ENCODE data around the gene ACSL1.
A peak's percentile ranks its signal among the peaks of the same experiment; 100 is the strongest.
"Not testable (repeated sequence)": the region's sequence is repeated elsewhere in the genome, so short reads cannot be mapped to it uniquely, and the experiment has no call there.

The ACSL1 gene

GRCh38 chr4:184839075-184839399, 13.3 kb upstream of the ACSL1 start:
- DNase-seq, result not testable (repeated sequence)

DNA sequence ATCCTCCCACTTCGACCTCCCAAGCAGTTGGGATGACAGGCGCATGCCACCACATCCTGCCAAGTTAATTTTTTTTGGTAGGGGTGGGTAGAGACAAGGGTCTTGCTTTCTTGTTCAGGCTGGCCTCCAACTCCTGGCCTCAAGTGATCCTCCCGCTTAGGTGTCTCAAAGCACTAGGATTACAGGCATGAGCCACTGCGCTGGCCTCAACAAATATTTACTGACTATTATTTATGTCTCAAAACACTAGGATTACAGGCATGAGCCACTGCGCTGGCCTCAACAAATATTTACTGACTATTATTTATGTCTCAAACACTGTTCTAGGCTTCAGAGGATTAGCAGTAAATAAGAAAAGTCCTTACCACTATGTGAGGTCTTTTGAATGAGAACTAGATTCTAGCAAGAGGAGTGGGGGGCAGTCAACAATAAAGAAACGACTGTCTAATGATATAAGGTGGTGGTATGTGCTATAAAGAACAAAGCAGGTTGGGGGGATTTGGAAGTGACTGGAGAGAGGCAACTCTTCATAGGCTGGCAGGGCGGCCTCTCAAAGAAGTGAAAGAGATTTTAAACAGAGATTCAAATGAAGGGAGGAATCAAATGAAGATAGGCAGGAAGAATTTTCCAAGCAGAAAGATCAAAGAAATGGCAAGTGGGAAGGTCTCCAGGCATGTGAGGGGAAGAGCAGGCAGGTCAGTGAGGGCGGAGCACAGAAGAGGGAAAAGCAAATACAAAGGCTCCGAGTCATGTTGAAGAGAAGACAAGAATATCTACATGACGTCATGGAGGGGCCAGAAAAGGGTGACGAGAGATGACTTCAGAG, 12.7 kb upstream of the ACSL1 start:
- no peak for DNase-seq

GRCh38 chr4:184836613-184837012, 10.8 kb upstream of the ACSL1 start:
- DNase-seq, result no peak

DNA sequence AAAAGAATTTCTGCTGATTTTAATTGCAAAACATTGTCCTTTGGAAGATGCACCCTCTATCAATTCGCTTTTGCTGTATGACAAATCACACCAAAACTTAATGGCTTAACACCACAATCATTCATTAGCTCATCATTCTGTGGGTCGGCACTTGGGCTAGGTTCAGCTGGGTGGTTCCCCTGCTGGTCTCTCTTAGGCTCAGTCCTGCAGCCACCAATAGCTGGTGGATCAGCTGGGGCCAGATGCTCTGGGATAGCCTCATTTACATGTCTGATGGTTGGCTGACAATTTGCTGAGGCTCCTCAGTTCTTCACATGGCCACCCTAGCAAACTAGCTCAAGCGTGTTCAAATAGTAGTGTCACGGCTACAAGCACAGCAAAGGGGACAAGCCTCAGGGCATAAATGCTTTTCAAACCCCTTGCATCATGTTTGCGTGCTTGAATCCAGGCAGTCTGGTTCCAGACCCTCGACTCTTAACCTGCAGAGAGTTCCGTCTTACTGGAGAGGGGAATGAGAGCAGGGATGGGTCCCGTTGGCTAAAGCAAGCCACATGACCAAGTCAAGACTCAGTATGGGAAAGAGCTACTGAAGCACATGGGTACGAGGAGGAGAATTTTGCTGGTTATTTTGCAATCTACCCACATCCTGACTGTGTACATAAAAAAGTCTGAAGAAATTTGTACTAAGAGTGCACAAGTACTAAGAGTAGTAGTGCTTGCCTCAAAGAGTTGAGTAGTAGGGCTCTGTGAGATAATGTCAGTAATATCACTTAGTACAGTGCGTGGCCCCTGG, 7.5 kb upstream of the ACSL1 start:
- no peak for DNase-seq

DNA sequence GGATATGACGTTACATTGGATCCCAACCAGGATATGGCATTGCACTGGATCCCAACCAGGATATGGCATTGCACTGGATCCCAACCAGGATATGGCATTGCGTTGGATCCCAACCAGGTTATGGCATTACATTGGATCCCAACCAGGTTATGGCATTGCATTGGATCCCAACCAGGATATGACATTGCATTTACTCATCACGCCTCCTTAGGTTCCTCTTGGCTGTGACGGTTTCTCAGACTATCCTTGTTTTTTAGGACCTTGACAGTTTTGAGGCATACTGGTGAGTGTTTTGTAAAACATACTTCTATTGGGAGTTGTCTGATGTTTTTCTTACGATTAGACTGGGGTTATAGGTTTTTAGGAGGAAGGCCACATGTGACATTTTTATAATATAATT, 5.4 kb upstream of the ACSL1 start:
- no peak for DNase-seq

DNA sequence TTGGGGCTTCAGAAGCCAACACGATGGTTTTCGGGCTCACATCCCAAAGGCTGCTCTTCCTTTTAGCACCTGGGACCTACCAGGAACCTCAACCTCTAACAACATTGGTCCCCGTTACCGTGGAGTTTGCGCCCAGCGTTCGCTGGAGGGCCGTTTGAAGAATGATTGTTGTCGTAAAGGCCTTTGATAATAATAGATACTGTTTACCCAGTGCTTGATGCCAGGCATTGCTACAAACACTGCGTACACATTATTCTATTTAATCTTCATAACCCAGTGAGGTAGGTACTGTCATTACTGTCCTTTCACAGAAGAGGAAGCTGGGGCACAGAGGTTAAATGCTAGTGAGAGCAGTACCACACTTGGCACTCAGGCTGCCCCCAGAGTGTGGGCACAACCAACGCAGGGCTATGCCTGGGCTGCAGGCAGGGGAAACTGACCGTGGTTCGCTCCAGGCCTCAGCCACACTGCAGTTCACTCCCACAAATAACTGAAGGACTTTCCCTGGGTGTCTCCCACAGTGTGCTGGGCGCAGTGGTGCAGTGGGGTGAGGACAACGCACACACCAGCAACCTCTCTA, 1.0 kb upstream of the ACSL1 start:
- DNase-seq, result no peak

DNA sequence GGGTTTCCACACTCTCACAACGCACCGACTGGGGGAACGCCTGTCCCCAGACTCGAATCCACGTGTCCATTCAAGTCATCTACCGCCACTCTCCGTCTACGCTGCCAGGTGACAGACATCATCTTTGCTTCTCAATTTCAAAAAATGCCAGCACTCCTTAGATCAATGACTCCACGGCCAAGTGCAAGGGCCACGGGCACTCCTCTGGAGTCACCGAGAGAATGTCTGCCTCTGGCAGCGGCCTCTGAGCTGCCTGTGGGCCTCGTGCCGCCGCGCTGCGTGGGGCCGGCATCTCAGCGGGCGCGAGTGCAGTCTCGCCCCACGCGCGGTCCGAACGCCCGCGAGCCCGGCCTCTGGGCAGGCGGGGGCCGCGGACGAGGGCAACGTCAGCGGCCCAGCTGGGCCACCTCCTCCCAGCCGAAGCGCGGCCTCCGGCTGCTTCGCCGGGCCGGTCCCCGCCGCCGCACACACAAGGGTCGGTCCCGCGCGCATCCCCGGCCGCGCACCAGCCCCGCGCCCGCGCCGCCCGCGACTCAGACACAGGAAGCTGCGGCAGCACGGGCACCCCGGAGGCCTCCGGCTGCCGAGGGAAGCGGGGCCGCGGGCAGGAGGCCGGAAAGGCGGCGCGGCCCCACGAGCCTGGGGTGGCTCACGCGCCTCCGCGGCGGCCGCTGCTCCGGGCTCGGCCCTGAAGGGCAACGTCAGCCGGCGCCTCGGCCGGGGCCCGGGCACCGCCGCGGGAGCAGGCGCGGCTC, 450 bp downstream of the ACSL1 start:
- DNase-seq, result peak; percentile 56

DNA sequence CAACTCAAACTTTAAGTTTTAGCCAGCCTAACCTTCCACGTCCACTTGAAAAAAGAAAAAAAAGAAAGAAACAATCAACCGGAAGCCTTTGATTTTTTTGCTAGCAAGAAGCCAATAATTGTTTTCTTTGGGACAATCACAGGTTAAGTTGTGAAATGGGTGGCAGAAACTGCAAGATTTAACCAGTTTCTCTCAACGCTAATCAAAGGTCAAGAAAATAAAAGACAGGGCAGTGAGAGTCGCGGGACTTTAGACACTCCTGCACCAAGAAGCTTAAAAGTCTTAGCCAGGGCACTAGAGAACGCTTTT, 1.0 kb downstream of the ACSL1 start:
- peak; percentile 14 for DNase-seq

DNA sequence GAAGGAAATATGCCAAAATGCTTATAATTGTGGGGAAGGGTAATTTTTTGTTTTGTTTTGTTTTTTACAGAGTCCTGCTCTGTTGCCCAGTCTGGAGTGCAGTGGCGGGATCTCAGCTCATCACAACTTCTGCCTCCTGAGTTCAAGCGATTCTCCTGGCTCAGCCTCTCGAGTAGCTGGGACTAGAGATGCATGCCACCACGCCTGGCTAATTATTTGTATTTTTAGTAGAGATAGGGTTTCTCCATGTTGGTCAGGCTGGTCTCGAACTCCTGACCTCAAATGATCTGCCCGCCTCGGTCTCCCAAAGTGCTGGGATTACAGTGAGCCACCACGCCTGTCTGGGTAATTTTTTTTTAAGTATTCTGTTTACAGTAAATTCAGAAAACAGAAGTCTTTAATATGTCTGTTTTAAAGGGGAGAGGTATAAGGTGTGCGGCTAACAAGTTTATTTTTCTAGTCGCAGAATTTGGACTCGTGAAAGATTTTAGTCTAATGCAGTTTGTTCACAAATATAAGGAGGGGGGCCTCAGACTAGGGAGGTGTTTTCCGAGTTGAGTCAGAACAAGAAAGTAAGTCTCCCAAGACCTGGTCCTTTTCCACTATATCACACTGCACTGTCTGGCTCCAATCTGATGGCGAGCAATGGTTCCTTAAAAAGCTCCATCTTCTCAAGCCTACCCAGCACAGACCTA, 1.5 kb downstream of the ACSL1 start:
- DNase-seq, result peak; percentile 30

DNA sequence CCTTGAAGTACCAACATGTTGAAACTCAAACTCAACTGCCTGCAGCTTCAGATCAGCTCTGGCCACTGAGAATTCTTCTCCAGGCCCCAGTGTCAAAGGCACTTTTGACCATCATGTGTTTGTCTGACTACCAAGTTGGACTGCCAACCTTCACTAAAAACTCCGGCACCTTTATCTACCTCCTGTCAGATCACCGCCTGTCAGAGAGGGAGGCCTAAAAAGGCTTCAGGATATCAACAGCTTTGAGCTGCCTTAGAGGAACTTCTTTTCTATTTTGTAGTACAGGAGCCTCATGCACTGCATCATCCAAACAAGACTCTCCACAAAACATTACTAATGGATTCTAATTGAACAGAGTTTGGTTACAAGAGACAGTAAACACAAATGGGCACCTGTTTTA, 2.8 kb downstream of the ACSL1 start:
- DNase-seq, result no peak

GRCh38 chr4:184822356-184822755, 3.4 kb downstream of the ACSL1 start:
- no peak for DNase-seq

DNA sequence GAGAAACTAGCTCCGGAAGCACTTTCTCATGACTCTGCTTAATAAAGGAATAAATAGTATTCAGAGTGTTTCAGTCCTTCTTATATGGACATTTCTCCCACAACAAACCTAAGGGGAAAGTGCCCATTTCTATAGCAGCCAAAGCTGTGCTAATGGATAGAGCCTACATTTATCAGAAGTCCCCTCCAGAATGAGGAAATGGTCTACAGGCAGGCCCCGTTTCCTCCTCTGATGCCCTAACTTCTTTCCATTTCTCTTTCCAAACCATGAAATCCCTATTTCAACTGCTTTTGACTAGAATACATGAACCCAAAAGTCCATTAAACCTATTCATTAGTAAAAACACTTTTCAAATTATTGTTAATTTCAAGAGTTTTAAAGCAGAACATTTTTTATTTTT, 4.5 kb downstream of the ACSL1 start:
- DNase-seq, result no peak

- no peak for DNase-seq
Measured at GRCh38 chr4:184819786-184820185, 6.0 kb downstream of the ACSL1 start.

GRCh38 chr4:184818216-184818564, 7.6 kb downstream of the ACSL1 start:
- no peak for DNase-seq

- DNase-seq, result no peak
Measured at GRCh38 chr4:184817494-184818215, 8.1 kb downstream of the ACSL1 start.

- DNase-seq, result no peak
Measured at GRCh38 chr4:184816962-184817361, 8.8 kb downstream of the ACSL1 start.

DNA sequence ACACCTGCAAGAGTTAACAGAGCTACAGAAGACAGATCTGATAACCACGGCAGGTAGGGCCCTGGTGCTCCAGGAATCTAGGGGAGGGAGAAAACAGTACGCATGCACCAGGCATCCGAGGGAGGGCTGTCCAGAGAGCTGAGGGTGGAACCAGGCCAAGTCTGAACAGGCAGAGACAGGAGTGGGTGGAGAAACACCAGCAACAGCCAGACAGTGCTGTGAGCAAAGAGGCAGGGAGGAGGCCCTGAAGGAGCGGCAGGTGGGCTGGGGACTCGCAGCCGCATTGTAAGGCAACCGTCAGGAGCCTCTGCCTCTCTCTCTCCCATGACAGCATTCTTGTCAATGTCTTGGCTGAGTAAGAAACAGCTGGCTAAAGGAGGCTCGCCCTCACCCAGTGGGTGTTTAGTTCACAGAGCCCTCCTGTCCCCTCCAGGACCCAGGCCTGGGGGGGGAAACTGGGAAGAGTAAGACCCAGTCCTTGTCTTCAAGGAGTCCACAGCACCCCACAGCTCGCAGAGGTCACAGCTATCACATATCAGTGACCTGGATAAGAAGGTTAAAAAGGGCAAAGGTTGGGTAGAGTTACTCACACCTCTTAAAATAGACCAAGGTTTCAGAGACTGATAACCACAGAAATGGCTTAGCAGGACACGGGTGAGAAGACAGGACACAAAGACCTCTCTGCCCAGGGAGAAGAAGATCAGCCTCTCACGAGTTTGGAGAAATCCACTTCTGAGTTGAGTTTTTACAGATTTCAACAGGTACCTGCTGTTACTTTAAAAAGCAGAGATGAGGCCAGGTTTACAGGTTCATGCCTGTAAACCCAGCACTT, 10.5 kb downstream of the ACSL1 start:
- DNase-seq, result no peak

DNA sequence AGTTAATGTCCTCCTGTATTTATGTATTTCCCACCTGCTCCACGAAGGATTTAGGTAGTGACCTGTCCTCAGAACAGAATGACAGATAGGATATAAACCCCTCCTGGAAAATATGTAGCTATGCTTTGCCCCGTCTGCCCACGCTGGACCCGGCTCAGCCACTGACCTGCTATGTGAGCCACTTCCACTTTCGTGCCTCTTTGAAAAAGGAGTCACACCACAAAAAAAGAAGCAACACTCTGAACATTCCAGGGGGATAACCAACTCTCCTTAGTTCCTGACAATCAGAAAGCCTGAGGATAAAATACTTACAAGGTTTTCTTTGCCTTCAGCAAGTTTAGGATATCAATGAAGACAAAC, 11.1 kb downstream of the ACSL1 start:
- no peak for DNase-seq

DNA sequence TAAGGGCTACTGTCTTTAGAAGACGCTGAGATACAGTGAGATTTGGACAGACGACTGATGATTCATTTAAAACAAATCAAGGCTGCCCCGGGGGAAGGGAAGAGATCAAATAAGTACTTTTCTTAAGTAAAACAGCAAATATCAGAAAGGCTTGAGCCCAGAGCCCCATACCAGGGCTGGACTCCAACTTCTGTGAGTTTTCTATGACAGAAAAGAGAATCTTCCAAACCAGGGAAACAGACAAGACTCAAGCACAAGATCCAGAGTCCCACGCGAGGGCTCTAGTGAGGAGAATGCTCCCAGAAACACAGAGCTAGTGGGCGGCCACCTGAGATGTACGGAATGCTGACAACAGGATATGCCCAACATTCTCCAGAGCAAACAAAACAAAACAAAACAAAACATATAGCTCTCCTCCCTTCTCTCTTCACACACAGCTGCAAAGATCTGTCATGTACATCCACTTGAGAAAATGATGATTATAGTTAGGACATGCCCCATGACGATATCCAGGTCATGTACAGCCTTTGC, 13.1 kb downstream of the ACSL1 start:
- no peak for DNase-seq

DNA sequence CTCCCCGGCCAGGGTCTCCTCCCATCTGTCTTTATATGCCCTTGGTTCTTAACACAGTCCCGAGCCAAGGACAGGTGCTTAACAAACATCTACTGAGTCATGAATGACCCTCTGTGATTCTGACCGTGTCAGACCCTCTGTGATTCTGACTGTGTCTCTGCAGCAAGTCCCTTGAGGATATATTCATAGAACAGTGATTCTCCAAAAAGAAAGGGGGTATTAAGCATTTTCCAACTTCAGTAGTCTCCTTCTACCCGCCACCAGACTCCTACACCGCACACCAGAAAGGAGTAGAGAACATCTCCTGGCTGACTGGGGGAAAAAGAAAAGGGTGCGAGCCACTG, 13.6 kb downstream of the ACSL1 start:
- no peak for DNase-seq

- DNase-seq, result no peak
Measured at GRCh38 chr4:184811526-184812198, 14.1 kb downstream of the ACSL1 start.

Measured in CD4-positive, alpha-beta T cell treated with Interleukin-17A for 1 hour (primary cell).